Gastrocnemius medialis (tissue), 4 donors: ENCODE results near the gene RAPSN.

ENCODE experiments used
- POLR2A ChIP-seq, 2 donors: fragments of 450-650 bp; IDR thresholded peaks; one replicate each; pipeline ENCODE4 v1.6.1; 2017; ENCODE audit warnings: antibody characterized with exemption in 2 of 2, mild to moderate bottlenecking in 2 of 2, moderate library complexity in 2 of 2
- TF ChIP-seq, protein P1 (sequence below), 5 experiments: fragments of 450-650 bp in 3 of 5; fragments of 200-600 bp in 2 of 5; sonication (generic) in 2 of 5; IDR thresholded peaks in 4 of 5; conservative IDR thresholded peaks in 1 of 5; 1 replicate in 4 of 5; 2 replicates in 1 of 5; pipeline ENCODE4 v1.5.1; 2016 to 2019; ENCODE audit warnings: antibody characterized with exemption in 5 of 5, mild to moderate bottlenecking in 3 of 5, moderate library complexity in 3 of 5

DNA sequence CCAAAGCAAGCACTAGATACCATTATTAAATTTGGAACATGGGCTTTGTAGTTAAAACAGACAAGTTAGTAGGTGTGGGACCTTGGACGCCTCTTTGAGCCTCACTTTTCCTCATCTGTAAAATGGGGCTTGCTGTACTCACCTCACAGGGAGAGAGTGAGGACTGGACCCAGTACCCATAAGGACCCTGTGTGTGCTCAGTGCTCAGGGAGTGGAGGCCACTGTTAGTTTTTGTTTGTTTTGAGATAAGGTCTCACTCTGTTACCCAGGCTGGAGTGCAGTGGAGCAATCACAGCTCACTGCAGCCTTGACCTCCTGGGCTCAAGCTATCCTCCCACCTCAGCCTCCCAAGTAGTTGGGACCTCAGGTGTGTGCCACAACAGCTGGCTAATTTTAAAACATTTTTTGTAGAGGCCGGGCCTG, 8.9 kb downstream of the RAPSN start:
- no peak for TF ChIP-seq POLR2A (IDR thresholded peaks at IDR 0.05)
- TF ChIP-seq, protein P1, sequence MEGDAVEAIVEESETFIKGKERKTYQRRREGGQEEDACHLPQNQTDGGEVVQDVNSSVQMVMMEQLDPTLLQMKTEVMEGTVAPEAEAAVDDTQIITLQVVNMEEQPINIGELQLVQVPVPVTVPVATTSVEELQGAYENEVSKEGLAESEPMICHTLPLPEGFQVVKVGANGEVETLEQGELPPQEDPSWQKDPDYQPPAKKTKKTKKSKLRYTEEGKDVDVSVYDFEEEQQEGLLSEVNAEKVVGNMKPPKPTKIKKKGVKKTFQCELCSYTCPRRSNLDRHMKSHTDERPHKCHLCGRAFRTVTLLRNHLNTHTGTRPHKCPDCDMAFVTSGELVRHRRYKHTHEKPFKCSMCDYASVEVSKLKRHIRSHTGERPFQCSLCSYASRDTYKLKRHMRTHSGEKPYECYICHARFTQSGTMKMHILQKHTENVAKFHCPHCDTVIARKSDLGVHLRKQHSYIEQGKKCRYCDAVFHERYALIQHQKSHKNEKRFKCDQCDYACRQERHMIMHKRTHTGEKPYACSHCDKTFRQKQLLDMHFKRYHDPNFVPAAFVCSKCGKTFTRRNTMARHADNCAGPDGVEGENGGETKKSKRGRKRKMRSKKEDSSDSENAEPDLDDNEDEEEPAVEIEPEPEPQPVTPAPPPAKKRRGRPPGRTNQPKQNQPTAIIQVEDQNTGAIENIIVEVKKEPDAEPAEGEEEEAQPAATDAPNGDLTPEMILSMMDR (IDR thresholded peaks at IDR 0.05 in 4 of 5, conservative IDR thresholded peaks at IDR 0.05 in 1 of 5), result no peak
